HG03575 (cell line): ENCODE measurements around the gene TLL1.

Source experiments
- ATAC-seq: cut with Tn5 transposase; IDR thresholded peaks from one replicate; pipeline ENCODE4 v1.9.1; 2021; ENCODE audit not compliant: unreplicated experiment, insufficient number of reproducible peaks, low FRiP score; ENCODE audit errors: extremely low read depth

Gene TLL1

DNA sequence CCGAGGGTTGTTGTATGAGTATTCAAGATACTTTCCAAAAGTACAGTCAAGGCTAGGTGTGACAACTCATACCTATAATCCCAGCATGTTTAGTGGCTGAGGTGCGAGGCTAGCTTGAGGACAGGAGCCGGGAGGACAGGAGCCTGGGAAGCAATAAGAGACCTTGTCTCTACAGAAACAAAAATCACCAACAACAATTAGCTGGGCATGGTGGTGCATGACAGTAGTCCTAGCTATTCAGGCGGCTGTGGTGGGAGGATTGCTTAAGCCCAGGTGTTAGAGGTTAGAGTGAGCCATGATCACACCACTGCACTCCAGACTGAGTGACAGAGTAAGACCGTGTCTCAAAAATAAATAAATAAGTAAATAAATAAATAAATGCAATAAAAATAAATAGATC is 91.6 kb downstream of the TLL1 start:
- no peak for ATAC-seq

DNA sequence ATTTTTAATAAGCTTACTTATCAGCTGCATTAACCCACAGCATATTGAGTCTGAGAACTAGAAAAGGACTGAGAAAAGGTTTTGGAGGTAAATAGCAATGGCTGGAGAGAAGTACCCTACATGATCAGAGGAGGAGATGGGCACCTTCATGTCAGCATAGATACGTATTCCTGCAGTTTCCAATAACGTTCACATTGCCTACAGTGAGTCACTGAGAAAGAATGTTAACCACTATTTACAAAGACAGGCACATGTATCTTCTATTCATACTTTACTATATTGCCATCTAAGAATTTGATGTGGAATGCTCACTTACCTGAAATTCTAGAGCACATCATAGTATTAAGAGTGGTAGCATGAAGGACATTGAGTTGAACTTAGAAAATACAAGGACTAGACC is 92.5 kb downstream of the TLL1 start:
- no peak for ATAC-seq

DNA sequence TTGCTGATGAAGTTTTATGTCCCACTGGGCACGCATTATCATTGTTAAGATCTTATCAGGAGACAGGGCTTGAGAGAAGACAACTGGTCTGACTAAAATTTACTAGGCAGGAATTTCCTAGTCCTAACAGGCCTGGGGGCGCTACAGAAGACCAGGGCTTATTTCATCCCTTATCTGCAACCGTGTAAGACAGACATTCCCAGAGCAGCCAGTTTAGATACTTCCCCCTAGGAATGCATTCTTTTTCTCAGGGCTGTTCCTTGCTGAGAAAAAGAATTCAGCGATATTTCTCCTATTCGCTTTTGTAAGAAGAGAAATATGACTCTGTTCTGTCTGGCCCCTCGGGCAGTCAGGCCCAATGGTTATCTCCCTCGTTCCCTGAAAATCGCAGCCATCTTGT is 93.8 kb downstream of the TLL1 start:
- ATAC-seq: no peak

DNA sequence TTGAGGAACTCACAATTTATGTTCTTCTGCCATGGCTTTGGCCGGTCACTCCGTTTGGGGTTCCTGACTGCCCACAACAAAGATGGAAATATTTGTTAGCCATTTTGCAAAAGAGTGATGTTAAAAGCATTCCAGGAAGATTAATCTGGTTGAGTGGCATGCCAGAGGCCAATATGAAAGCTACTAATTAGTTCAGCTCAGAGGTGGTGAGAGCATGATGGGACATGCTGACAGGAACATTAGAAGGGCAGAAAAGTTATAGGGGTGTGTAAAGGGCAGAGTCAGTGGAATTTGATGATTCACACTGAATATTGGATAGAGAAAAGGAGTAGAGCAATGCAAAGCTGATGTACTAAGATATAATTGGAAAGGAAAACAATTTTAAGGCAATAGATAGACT is 94.4 kb downstream of the TLL1 start:
- ATAC-seq: no peak

DNA sequence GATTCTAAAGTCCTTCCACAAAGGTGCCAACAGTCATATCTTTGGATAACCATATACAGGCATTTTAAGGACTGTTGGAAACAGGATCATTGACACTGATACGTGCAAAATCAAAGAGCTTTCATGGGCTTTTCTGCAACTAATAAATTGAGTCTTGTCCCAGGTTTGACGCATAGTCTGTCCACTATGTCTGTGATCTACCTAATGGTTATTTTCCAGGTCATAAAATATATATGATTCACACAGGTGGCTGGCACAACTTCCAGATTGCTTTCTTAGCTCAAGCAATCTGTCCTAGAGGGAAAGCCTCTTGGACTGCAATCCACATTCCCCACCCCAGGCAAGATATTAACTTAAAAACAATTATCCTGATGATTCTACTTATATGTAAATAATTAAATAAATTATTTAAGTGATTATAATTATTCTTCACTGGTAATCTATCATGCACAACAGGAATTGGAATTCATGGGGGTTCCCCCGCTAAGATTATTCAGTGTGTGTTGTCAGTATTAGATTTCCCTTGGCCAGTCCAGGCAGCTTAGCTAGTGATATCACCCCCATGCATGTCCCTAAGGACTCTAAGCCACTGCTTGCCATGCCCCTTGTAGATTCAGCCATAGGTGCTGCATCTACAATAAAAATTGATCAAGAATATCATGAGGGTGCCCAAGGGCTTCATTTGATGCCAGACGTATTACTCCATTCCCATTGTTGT is 97.8 kb downstream of the TLL1 start:
- ATAC-seq: no peak

DNA sequence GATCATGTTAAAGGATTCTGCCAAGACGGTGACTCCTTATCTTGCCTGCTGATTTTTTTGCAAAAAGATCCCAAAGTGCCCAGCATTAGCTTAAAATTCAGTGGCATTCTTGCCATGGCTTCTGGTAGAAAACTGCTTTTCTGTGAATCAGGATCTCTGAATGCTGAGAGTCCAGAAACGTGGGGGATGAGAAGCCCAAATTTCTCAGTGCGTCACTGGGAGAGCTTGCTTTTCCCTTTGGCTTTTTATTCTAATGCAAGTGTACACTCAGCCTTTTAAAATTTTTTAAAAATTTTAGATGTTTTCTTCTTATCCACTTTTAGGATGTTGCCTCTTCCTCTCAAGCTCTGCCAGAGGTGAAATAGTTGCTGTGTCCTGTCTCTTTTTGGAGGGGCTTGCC is 98.4 kb downstream of the TLL1 start:
- ATAC-seq: no peak

DNA sequence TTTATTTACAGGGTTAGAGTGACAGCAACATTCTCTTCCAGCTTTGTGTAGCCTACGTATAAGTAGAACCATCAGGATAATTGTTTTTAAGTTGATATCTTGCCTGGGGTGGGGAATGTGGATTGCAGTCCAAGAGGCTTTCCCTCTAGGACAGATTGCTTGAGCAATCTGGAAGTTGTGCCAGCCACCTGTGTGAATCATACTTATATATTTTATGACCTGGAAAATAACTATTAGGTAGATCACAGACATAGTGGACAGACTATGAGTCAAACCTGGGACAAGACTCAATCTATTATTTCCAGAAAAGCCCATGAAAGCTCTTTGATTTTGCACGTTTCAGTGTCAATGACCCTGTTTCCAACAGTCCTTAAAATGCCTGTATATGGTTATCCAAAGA is 98.9 kb downstream of the TLL1 start:
- ATAC-seq: no peak

DNA sequence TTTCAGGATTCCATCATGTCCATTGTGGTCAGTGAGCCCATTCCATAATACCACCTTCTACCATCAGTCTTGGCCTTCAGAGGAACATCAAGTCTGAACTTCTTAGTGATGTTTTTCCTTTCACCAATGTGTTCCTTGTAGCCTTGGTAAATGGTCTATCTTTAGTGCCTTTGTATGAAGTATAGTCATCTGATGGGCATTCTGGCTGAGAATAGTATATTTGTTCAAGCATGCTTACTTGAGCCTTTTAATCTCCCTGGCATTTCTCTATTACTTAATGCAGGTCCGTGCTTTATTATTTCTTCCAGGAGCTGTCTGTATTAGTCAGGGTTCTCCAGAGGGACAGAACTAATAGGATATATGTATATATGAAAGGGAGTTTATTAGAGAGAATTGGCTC is 99.7 kb downstream of the TLL1 start:
- no peak for ATAC-seq

DNA sequence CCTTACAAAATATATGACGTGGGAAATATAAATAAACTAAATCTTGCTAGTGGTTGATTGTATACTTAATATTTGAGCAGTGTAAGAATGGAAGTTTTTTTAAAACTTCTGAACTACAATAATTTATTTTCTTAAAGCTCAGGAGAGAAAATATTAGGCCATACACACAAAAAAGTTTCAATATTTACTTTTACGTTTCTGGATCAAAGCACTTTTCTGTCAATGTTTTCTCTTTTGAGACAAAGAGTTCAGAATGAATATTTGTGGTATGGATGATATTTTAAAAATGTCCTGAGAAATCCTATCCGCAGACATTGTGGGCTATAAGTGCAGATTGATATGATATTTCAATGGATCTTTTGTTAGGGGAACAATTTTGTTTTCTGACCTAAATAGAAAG is 109.9 kb downstream of the TLL1 start:
- no peak for ATAC-seq

DNA sequence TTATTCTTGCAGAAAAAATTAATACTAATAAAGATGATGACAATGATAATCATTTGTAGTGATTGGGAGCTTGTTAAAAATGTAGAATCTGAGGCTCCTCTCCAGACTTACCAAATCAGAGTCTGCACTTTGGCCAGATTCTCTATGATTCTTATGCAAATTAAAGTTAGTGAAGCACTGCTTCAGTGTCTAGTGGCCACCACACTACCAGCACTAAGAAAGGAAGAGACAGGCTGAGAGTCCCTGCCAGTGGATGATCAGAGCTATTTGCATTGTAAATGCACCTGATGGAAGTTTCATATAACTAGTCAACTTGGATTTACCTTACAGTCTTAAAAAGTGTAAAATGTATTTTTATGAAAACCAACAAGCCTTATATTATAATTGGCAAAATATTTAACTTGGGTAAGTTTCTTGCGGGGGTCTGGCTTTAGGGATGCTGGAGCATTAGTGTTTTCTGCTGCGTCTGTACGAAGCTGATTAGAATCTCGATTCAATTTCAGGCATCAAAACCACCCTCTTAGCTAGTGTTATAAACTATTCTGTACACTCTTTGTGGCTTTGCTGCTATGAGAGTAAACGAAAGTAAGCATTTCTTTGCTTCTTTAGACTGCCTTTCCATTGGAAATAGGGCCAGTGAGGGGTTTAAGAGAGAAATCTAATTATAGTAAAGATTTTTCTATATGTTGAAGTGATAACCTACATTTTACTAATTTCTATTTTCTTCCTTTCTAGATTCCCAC is 114.1 kb downstream of the TLL1 start:
- ATAC-seq: no peak

DNA sequence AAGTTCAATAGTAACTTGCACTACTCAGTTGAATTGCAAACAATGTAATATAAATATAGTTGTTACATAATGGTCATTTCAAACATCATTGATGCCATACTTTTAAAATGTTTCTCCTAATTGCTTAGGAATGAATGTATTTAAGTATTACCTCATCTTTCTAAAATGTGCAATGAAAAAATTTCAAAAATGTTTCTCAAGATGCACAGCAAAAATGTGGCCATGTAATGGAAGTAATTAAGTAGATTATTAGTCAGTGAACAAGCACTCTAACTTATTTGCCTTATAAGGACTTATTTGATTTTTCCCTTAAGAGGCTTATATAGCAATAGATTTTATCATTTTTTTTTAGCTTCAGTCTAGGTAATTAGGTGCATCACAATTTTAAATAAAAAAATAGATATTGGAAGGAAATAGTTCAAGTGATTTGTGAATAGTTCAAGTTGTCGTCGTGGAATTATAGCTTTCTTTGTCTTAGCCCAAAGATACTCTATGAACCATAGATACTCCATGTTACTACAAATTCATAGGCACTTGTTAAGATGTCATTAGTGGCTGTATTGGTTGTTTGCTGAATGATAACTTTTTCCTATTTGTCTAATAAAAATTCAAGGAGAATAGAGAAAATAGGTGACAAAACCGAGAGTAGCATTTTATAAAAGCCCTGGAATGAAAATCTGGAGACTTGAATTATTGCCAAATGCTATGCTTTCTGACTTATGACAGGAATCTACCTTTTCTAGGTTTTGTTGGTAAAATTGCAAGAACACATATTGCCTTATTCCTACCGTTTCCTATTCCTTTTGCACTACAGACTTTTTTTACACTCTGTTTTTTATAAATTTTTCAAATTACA is 118.5 kb downstream of the TLL1 start:
- ATAC-seq: no peak

DNA sequence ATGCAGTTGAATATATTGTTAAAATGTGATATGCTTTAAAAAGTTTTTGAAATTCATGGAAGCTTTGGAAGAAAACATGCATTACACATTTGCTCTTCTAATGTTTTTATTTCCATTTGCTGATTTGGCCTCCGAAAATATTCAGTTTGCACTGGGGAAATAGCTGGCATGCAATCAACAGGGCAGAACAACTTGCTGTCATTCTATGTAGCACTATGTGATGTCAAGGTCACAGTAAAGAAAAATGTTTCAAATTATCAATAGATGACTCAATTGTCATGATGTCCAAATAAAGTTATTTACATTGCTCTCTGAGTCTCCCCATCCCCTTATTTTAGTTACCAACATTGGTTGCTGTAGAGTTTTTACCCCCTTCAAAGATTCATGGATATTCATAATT is 119.2 kb downstream of the TLL1 start:
- no peak for ATAC-seq

DNA sequence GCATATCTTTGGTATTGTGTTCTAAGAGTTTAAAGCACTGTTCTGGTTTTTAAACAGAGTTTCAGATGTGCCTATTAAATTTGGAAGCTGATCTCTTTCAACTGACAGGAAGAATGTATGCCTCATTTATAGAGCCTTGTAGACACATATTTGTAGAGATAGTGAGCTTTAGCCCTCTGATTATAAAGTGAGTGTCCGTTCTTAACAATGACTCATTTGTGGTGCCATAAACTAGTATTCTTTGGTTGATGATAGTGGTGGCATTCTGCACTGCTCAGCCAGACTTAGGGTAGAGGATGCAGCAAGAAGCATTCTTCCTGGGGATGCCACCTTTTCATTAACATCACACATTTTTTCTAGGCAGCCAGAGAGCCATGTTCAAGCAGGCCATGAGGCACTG is 121.7 kb downstream of the TLL1 start:
- ATAC-seq: no peak

DNA sequence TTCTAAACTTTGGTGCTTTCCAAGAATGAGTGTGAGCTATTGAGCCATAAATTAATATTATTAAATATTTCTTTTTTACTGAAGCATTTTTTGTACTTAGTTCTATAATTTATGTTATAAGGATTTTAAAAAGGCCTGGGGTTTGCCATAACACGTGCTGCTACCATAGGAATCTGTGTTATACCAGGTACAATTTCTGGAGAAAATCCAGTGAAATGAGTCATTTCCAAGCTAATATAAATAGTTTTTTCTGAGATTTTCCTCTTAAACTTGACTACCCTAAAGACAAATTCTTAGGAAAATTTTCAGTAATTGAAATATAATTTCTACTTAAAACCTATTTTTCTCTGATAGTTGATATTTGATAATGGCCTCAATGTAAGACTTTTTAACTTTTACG is 130.8 kb downstream of the TLL1 start:
- no peak for ATAC-seq

DNA sequence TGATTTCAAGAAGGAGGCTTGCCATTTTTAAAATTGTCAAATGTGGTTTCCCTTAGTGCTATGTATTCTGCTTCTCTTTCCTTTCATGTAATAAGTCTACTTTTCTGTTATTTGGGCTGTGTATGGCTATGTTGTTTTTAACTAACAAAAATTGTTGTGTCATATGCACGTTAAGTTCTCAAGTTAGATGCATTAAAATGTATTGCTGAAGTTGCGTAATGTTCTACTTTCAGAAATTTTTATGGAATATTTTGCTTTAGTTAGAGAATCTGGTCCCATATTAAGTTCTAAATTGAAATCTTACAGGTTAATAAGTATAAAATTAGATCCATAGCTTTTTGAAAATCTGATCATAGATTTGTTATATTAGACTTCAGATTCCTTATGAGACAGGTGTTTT is 133.2 kb downstream of the TLL1 start:
- no peak for ATAC-seq

DNA sequence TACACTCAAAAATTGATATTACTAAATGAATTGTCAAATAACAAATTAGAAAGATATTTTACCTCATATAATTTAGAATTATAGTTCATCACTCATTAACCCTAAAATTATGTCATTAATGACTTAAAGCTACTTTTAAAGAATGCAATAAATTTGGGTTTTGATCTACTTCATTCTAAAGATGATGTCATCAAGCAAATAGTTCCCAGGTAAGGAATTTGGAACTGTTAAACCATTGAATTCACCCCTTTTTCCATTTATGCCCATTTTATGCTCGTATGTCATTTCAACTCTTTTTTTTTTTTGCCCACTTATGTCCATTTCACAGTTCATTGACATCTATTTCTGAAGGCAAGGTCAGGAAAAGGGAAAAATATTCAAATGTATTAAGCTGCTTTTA is 135.5 kb downstream of the TLL1 start:
- no peak for ATAC-seq

DNA sequence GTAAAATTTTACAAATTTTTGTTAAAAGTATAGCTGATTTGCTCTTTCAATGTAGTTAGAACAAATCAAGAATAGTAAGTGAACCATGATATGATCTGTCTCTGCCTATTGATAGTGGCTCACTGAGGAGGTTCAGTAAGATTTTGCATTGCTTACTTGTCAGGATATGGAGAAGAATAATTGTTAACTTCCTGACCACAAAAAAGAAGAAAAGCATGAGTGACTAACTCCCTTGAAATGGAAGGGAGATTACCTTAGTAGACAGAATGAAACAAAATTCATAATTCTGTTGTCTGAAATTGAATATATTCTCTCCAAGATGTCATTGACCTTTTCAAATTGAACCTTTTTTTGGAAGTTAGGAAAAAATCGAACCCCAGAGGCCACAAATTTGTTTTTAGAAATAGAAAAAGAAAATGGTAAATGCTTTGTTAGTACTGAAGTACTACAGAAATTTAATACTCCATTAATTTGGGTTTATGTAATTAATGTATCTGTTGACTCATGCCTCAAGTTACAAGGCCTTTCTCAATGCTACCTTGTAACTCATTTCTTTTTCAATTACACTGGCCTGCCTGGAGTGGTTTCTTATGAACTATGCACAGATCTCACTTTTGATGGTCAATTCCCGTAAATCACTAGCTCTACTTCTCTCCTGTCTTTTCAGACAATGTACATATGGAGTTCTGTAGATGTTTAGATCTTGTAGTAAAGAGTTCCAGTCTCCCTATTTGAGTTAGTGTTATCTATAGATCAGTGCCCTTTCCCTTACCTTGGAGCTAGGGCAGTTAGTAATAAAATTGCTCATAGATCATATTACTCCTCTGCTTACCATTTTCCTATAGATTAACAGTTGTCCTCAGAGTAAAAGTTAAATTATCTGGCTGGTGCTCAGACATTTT is 139.3 kb downstream of the TLL1 start:
- no peak for ATAC-seq

DNA sequence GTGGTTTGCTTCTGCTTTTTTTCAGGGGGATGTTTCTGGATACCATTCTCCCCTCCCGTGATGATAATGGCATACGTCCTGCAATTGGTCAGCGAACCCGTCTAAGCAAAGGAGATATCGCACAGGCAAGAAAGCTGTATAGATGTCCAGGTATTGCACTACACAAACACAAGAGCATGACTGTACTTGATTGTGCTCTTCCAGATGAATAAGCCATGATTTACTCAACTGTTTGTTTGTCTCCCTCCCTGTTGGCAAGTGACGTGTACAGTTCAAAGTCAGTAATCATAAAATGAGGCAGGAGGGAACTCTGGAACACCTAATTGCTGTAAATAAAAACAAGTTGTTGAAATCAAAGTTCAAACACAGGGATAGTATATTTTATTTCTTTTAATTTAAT is 141.4 kb downstream of the TLL1 start:
- ATAC-seq: no peak

DNA sequence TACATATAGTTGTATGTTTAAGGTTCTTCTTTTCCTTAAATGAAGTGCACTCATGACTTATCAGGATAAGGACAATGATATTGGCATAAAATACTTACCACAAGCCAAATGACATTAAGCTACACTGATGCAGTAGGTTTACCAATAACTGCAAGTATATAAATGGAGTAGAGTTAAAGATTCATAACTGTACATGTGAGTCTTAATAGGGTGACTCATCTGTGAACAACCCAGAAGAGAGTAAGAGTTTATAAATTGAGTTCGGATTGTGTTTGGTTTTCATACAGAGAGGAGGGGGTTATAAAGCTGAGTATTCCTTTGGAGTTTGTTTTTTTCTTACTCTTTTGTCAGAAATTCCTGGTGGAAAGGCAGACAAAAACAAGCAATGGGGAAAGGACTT is 144.8 kb downstream of the TLL1 start:
- no peak for ATAC-seq
